K562 (cell line): Measurements from ENCODE around the gene KCNK7. TPM values are rescaled to one million over a fixed set of nuclear protein-coding genes. Genes with fewer than 3 reads are reported as not detected.
A peak's percentile ranks its signal among the peaks of the same experiment; 100 is the strongest.

Experiments used
- ASH1L ChIP-seq: fragments of 450-650 bp; IDR thresholded peaks from 2 replicates; pipeline ENCODE4 v1.6.1; 2018; ENCODE audit warnings: borderline replicate concordance, mild to moderate bottlenecking, low read depth; ENCODE audit not compliant: partially characterized antibody
- BRF2 ChIP-seq: IDR thresholded peaks from 3 replicates; pipeline ENCODE4 v1.6.1; 2011; ENCODE audit warnings: borderline replicate concordance, mild to moderate bottlenecking; ENCODE audit not compliant: insufficient read length, insufficient read depth
- CEBPG ChIP-seq, 3 experiments: fragments of 200-800 bp in 1 of 3; sonication (Bioruptor generic) in 1 of 3; sonication (generic) in 1 of 3; formaldehyde crosslinking in 1 of 3; IDR thresholded peaks in 2 of 3; conservative IDR thresholded peaks in 1 of 3; 2 replicates each; pipeline versions ENCODE4 v1.6.1 to v1.8.0; 2016 to 2022; ENCODE audit warnings: missing compliant biosample characterization in 2 of 3, missing genetic modification characterization in 2 of 3, mild to moderate bottlenecking in 1 of 3, missing genetic modification reagents in 1 of 3
- CLOCK ChIP-seq: fragments of 250-450 bp; sonication (Bioruptor Pico); IDR thresholded peaks from 2 replicates; pipeline ENCODE4 v1.4.0; 2020; ENCODE audit warnings: mild to moderate bottlenecking, moderate library complexity, borderline replicate concordance
- CREB1 ChIP-seq, 2 experiments: sonication (generic) in 1 of 2; formaldehyde crosslinking in 1 of 2; IDR thresholded peaks; 2 replicates each; pipeline versions ENCODE4 v1.6.1 to v1.8.0; 2012 to 2022; ENCODE audit warnings: inconsistent platforms in 1 of 2, mild to moderate bottlenecking in 1 of 2, missing genetic modification reagents in 1 of 2, moderate library complexity in 1 of 2
- ESRRA ChIP-seq: fragments of 450-650 bp; IDR thresholded peaks from 2 replicates; pipeline ENCODE4 v1.6.1; 2014; ENCODE audit warnings: low read depth, mild to moderate bottlenecking, moderate library complexity, borderline replicate concordance
- HIVEP1 ChIP-seq: fragments of 250-450 bp; sonication (Bioruptor Pico); IDR thresholded peaks from 2 replicates; pipeline ENCODE4 v1.4.0; 2020; ENCODE audit warnings: mild to moderate bottlenecking
- RBM25 ChIP-seq: fragments of 200-400 bp; formaldehyde crosslinking; IDR thresholded peaks from 2 replicates; pipeline ENCODE4 v1.6.1; 2018; ENCODE audit warnings: low read length, low read depth, moderate library complexity; ENCODE audit not compliant: severe bottlenecking
- SRSF9 ChIP-seq: fragments of 200-400 bp; formaldehyde crosslinking; IDR thresholded peaks from 2 replicates; pipeline ENCODE4 v1.6.1; 2017; ENCODE audit warnings: low read depth, low read length, borderline replicate concordance
- ZBTB1 ChIP-seq: sonication (generic); formaldehyde crosslinking; IDR thresholded peaks from 2 replicates; pipeline ENCODE4 v1.8.1; 2023; ENCODE audit warnings: missing genetic modification reagents, low read depth, mild to moderate bottlenecking, borderline replicate concordance
- ZBTB11 ChIP-seq, 3 experiments: fragments of 200-800 bp in 1 of 3; fragments of 250-450 bp in 1 of 3; fragments of 450-650 bp in 1 of 3; sonication (Bioruptor Pico) in 1 of 3; sonication (Bioruptor generic) in 1 of 3; formaldehyde crosslinking in 1 of 3; IDR thresholded peaks; 2 replicates each; pipeline versions ENCODE4 v1.6.1 to v1.8.0; 2016 to 2022; ENCODE audit warnings: mild to moderate bottlenecking in 2 of 3, missing genetic modification characterization in 2 of 3, missing compliant biosample characterization in 1 of 3, moderate library complexity in 1 of 3
- ZNF12 ChIP-seq: sonication (generic); formaldehyde crosslinking; IDR thresholded peaks from 2 replicates; pipeline ENCODE4 v1.4.0; 2020; ENCODE audit warnings: mild to moderate bottlenecking, missing genetic modification reagents
- ZNF263 ChIP-seq: sonication (generic); formaldehyde crosslinking; IDR thresholded peaks from 2 replicates; pipeline ENCODE4 v1.8.0; 2022; ENCODE audit warnings: mild to moderate bottlenecking, missing genetic modification reagents, borderline replicate concordance
- ZNF311 ChIP-seq: fragments of 250-450 bp; sonication (Bioruptor Pico); IDR thresholded peaks from 2 replicates; pipeline ENCODE4 v1.4.0; 2020; ENCODE audit warnings: mild to moderate bottlenecking, moderate library complexity
- ZNF740 ChIP-seq, 3 experiments: fragments of 200-800 bp in 1 of 3; sonication (Bioruptor generic) in 1 of 3; sonication (generic) in 1 of 3; formaldehyde crosslinking in 1 of 3; IDR thresholded peaks; 2 replicates each; pipeline versions ENCODE4 v1.6.1 to v1.8.0; 2016 to 2022; ENCODE audit warnings: mild to moderate bottlenecking in 2 of 3, missing compliant biosample characterization in 2 of 3, missing genetic modification characterization in 2 of 3, missing genetic modification reagents in 1 of 3
- ZZZ3 ChIP-seq: fragments of 450-650 bp; IDR thresholded peaks from 2 replicates; pipeline ENCODE4 v1.6.1; 2016; ENCODE audit warnings: antibody characterized with exemption, mild to moderate bottlenecking, moderate library complexity
- polyA plus RNA-seq, 8 experiments: library from polyadenylated mRNA; depleted of rRNA in 4 of 8; stranded (reverse) in 5 of 8; unstranded in 3 of 8; fragments of >200 nt; fragmentation: Nextera tagmentation in 2 of 8; fragmentation: Illumina TruSeq in 1 of 8; extraction: Ambion mirVana in 2 of 8; extraction: Trizol in 1 of 8; gene quantifications; 2 replicates each; pipeline versions ENCODE4 v1.2.1 to v1.2.3, GENCODE V29; 2011 to 2014; ENCODE audit warnings: inconsistent platforms in 1 of 8, missing spikeins in 1 of 8
- total RNA-seq, 7 experiments: library from RNA; depleted of rRNA in 6 of 7; stranded (reverse); fragments of >200 nt in 6 of 7; fragmentation: Illumina TruSeq in 2 of 7; extraction: Trizol in 2 of 7; gene quantifications; 2 replicates each; pipeline versions ENCODE4 v1.2.1 to v1.2.3, GENCODE V29; 2011 to 2021; ENCODE audit warnings: low replicate concordance in 1 of 7

KCNK7 gene
- total and polyA plus RNA-seq, 9 of the 15 experiments (the other 6 are each of a cell fraction or from before 2014, with no cell fraction given): 0.07 to 0.40 TPM; not detected in 7

- TF ChIP-seq CLOCK (CRISPR knock-in tag) (no peak), BRF2 (no peak), ZNF311 (CRISPR knock-in tag) (no peak), HIVEP1 (CRISPR knock-in tag) (0 out of 2 replicates have a peak, but pooled peaks have one; percentile 20), ZBTB1 (CRISPR knock-in tag) (no peak), ZNF740 (CRISPR knock-in tag; IDR thresholded peaks at IDR 0.05) (no peak), ZNF740 (tag; IDR thresholded peaks at IDR 0.05) (no peak), ESRRA (peak; percentile 72), ZNF12 (CRISPR knock-in tag) (no peak), ZZZ3 (no peak), RBM25 (peak; percentile 94), ASH1L (peak; percentile 92), CREB1 (IDR thresholded peaks at IDR 0.05) (peak; percentile 88), CREB1 (CRISPR knock-in tag; IDR thresholded peaks at IDR 0.05) (peak; percentile 95), CEBPG (CRISPR knock-in tag; IDR thresholded peaks at IDR 0.05) (no peak), CEBPG (tag; conservative IDR thresholded peaks at IDR 0.05 in 1 of 2, IDR thresholded peaks at IDR 0.05 in 1 of 2) (no peak), ZNF263 (no peak), ZBTB11 (CRISPR knock-in tag; IDR thresholded peaks at IDR 0.05) (peak in 1 of 3 experiments; percentile 79; a peak in 1 of 6 replicates), SRSF9 (no peak)
These were observed 19.8 kb upstream of the KCNK7 start, which contains the start of gene PCNX3 (continued) for GRCh38 chr11:65615229-65615949.
